IMR-90 (cell line): ENCODE data around the gene POU2F1. TPM values are rescaled to one million over a fixed set of nuclear protein-coding genes. Genes with fewer than 3 reads are reported as not detected.

Experiments used
- ATAC-seq: fragments of 200-7000 bp; cut with Tn5 transposase; 2 replicates; pipeline ENCODE4 v1.9.1; 2020; ENCODE audit warnings: low read depth, mild to moderate bottlenecking, moderate library complexity
- BruUV-seq: library from RNA; stranded (reverse); fragments of 400-500 nt; replicated peaks from 2 replicates; lab custom pipeline; 2021; lab: Mats Ljungman, UMichigan
- CTCF ChIA-PET: fragments of 300-600 bp; formaldehyde crosslinking; extraction: SDS; loops from one replicate; lab custom pipeline; 2021; ENCODE audit warnings: antibody characterized with exemption; lab: Yijun Ruan, JAX
- POLR2A ChIA-PET: fragments of 300-600 bp; sonication (Branson Sonifier 250); formaldehyde crosslinking; loops from one replicate; lab custom pipeline; 2022; ENCODE audit warnings: antibody characterized with exemption; ENCODE audit not compliant: unreplicated experiment; lab: Charles Lee
- DNase-seq: peaks from one replicate; pipeline ENCODE4 v3.0.0; 2013
- H2AFZ ChIP-seq: replicated peaks from 2 replicates; pipeline ENCODE3; 2013; ENCODE audit warnings: low read length, mild to moderate bottlenecking; ENCODE audit not compliant: poor library complexity
- H2AK5ac ChIP-seq: 2 replicates; pipeline ENCODE4 v1.6.1; 2013; ENCODE audit warnings: low read depth, low read length, inconsistent platforms
- H2AK9ac ChIP-seq: replicated peaks from 2 replicates; pipeline ENCODE3; 2013; ENCODE audit warnings: mild to moderate bottlenecking, low read depth, low read length, moderate library complexity; ENCODE audit not compliant: poor library complexity
- H2BK120ac ChIP-seq: 2 replicates; pipeline ENCODE4 v1.6.1; 2013; ENCODE audit warnings: low read depth, low read length, inconsistent platforms
- H2BK15ac ChIP-seq: 3 replicates; pipeline ENCODE4 v1.6.1; 2013; ENCODE audit warnings: low read depth, low read length, inconsistent platforms
- H2BK20ac ChIP-seq: 2 replicates; pipeline ENCODE4 v1.6.1; 2013; ENCODE audit warnings: low read depth, mild to moderate bottlenecking, inconsistent platforms, low read length, moderate library complexity
- H2BK5ac ChIP-seq: 2 replicates; pipeline ENCODE4 v1.6.1; 2013; ENCODE audit warnings: mild to moderate bottlenecking, low read depth, low read length, inconsistent platforms; ENCODE audit not compliant: poor library complexity, severe bottlenecking
- H3K14ac ChIP-seq: replicated peaks from 2 replicates; pipeline ENCODE4 v1.6.1; 2013; ENCODE audit warnings: low read depth, low read length, inconsistent platforms
- H3K18ac ChIP-seq: 2 replicates; pipeline ENCODE4 v1.6.1; 2013; ENCODE audit warnings: low read depth, low read length, control low read depth
- H3K23ac ChIP-seq: 2 replicates; pipeline ENCODE4 v1.6.1; 2013; ENCODE audit warnings: low read depth, low read length, inconsistent platforms
- H3K27ac ChIP-seq: 2 replicates; pipeline ENCODE4 v1.5.1; 2013; ENCODE audit warnings: mild to moderate bottlenecking, control low read depth, low read length; ENCODE audit not compliant: insufficient read depth
- H3K27me3 ChIP-seq: 2 replicates; pipeline ENCODE4 v1.6.1; 2013; ENCODE audit warnings: low read length; ENCODE audit not compliant: control insufficient read depth, insufficient read depth
- H3K36me3 ChIP-seq: 2 replicates; pipeline ENCODE4 v1.6.1; 2013; ENCODE audit warnings: low read length, mixed read lengths; ENCODE audit not compliant: control insufficient read depth, insufficient read depth
- H3K4ac ChIP-seq: 2 replicates; pipeline ENCODE4 v1.6.1; 2013; ENCODE audit warnings: low read depth, low read length, inconsistent platforms
- H3K4me1 ChIP-seq: 2 replicates; pipeline ENCODE4 v1.6.1; 2013; ENCODE audit warnings: low read length, mixed read lengths; ENCODE audit not compliant: control insufficient read depth, insufficient read depth
- H3K4me2 ChIP-seq: 2 replicates; pipeline ENCODE4 v1.6.1; 2013; ENCODE audit warnings: low read depth, mild to moderate bottlenecking, control low read depth, low read length, moderate library complexity
- H3K4me3 ChIP-seq: 2 replicates; pipeline ENCODE4 v1.5.1; 2013; ENCODE audit warnings: low read depth, mild to moderate bottlenecking, control low read depth, low read length, moderate library complexity; ENCODE audit not compliant: insufficient read depth
- H3K56ac ChIP-seq: 2 replicates; pipeline ENCODE4 v1.6.1; 2013; ENCODE audit warnings: low read length, inconsistent platforms; ENCODE audit not compliant: insufficient read depth; ENCODE audit errors: extremely low read depth
- H3K79me1 ChIP-seq, 2 experiments: 2 replicates each; pipeline ENCODE4 v1.6.1; 2013; ENCODE audit warnings: low read length in 2 of 2, inconsistent platforms in 1 of 2, low read depth in 1 of 2
- H3K9ac ChIP-seq: 2 replicates; pipeline ENCODE4 v1.6.1; 2013; ENCODE audit warnings: low read depth, low read length, control low read depth
- H3K9me1 ChIP-seq: 2 replicates; pipeline ENCODE4 v1.6.1; 2013; ENCODE audit warnings: low read length, inconsistent platforms; ENCODE audit not compliant: insufficient read depth
- H3K9me3 ChIP-seq: 2 replicates; pipeline ENCODE4 v1.6.1; 2013; ENCODE audit warnings: low read length; ENCODE audit not compliant: control insufficient read depth, insufficient read depth
- H4K20me1 ChIP-seq: 2 replicates; pipeline ENCODE4 v1.6.1; 2013; ENCODE audit warnings: low read length, inconsistent platforms; ENCODE audit not compliant: insufficient read depth
- H4K5ac ChIP-seq: 2 replicates; pipeline ENCODE4 v1.6.1; 2013; ENCODE audit warnings: mild to moderate bottlenecking, low read depth, low read length, control low read depth
- H4K8ac ChIP-seq, 2 experiments: 2 replicates each; pipeline ENCODE4 v1.6.1; 2013; ENCODE audit warnings: low read depth in 2 of 2, low read length in 2 of 2, control low read depth in 1 of 2, inconsistent platforms in 1 of 2
- H4K91ac ChIP-seq: 2 replicates; pipeline ENCODE4 v1.6.1; 2013; ENCODE audit warnings: low read depth, low read length, inconsistent platforms; ENCODE audit not compliant: insufficient read depth
- BHLHE40 ChIP-seq: fragments of 150-350 bp; IDR thresholded peaks from 2 replicates; pipeline ENCODE4 v1.6.1; 2016; ENCODE audit warnings: mild to moderate bottlenecking, low read depth, low read length
- FOS ChIP-seq: fragments of 150-350 bp; IDR thresholded peaks from 2 replicates; pipeline ENCODE4 v1.6.1; 2016; ENCODE audit warnings: low read depth, low read length
- MAFK ChIP-seq: IDR thresholded peaks from 2 replicates; pipeline ENCODE4 v1.6.1; 2012; ENCODE audit warnings: low read depth, low read length, improper control_type of control experiment
- MAZ ChIP-seq: IDR thresholded peaks from 2 replicates; pipeline ENCODE4 v1.6.1; 2012; ENCODE audit warnings: low read depth, mild to moderate bottlenecking, low read length, improper control_type of control experiment, moderate library complexity, borderline replicate concordance
- MXI1 ChIP-seq: IDR thresholded peaks from 2 replicates; pipeline ENCODE4 v1.6.1; 2012; ENCODE audit warnings: low read depth, mild to moderate bottlenecking, low read length, moderate library complexity, borderline replicate concordance
- NFE2L2 ChIP-seq: fragments of 150-350 bp; IDR thresholded peaks from 2 replicates; pipeline ENCODE4 v1.6.1; 2016; ENCODE audit warnings: low read depth, mild to moderate bottlenecking, low read length
- RAD21 ChIP-seq: IDR thresholded peaks from 2 replicates; pipeline ENCODE4 v1.6.1; 2012; ENCODE audit warnings: low read length, improper control_type of control experiment
- SMC3 ChIP-seq: fragments of 150-350 bp; IDR thresholded peaks from 2 replicates; pipeline ENCODE4 v1.6.1; 2016; ENCODE audit warnings: low read depth, mild to moderate bottlenecking, antibody characterized with exemption, low read length, moderate library complexity
- WGBS, 2 experiments: methylation state at CpG; one replicate each; pipeline versions ENCODE4 v1.1.5 to v1.1.7; 2013; ENCODE audit warnings: missing lambda C conversion rate in 2 of 2; ENCODE audit not compliant: insufficient read length in 1 of 2; ENCODE audit errors: extremely low coverage in 2 of 2; 5-methylcytosine and 5-hydroxymethylcytosine counted together
- dilution Hi-C: fragments of 300-500 bp; cut with HindIII; formaldehyde crosslinking; loops from one replicate; pipeline ENCODE4 v1.14.3; 2018; ENCODE audit warnings: low sequenced_read_pairs; ENCODE audit not compliant: unreplicated experiment
- in situ Hi-C: fragments of 300-500 bp; cut with MboI; formaldehyde crosslinking; loops from 3 replicates; pipeline ENCODE4 v1.14.3; 2019; ENCODE audit warnings: low sequenced_read_pairs, inconsistent platforms, mixed read lengths
- intact Hi-C: fragments of 100-400 bp; cut with micrococcal nuclease; formaldehyde crosslinking; loops from 2 replicates; pipeline ENCODE4 v1.10.0; 2022
- polyA plus RNA-seq, 3 experiments: library from polyadenylated mRNA; depleted of rRNA; stranded (reverse); fragments of >200 nt; gene quantifications; 2 replicates each; pipeline ENCODE4 v1.2.3, GENCODE V29; 2012; ENCODE audit warnings: low replicate concordance in 1 of 3
- total RNA-seq: library from RNA; depleted of rRNA; stranded (reverse); fragments of >200 nt; gene quantifications from 2 replicates; pipeline ENCODE4 v1.2.3, GENCODE V29; 2012
- TF ChIP-seq, protein P1 (sequence below): fragments of 150-350 bp; IDR thresholded peaks from 2 replicates; pipeline ENCODE4 v1.6.1; 2016; ENCODE audit warnings: low read depth, mild to moderate bottlenecking, low read length, moderate library complexity, borderline replicate concordance
- TF ChIP-seq, protein P2 (sequence below): fragments of 150-350 bp; IDR thresholded peaks from 2 replicates; pipeline ENCODE4 v1.6.1; 2017; ENCODE audit warnings: mild to moderate bottlenecking, antibody characterized with exemption, low read length, low read depth
- TF ChIP-seq, protein P3 (sequence below): conservative IDR thresholded peaks from 2 replicates; pipeline ENCODE4 v1.5.1; 2012; ENCODE audit warnings: mild to moderate bottlenecking, low read depth, low read length, improper control_type of control experiment

The POU2F1 gene
- total and polyA plus RNA-seq, 2 of the 4 experiments (the other 2 are of a cell fraction), result 1.2 to 3.4 TPM

DNA sequence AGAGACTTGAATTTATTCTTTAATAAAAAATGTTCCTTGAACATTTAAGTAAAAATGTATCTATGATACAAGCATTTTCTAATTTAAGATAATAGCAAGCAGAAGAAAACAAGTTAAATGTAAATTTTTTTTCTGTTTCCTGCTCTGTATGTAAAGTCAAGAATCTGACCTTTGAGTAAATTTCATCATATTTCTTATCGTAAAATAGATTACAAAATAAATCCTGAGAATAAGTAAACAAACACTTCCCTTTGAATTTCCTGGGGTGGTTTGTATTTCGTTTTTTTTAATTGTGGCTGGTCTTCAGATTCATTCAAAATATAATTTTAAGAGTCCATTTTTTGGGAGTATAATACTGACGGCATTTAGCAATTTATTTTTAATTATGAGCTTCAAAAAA lies 77.6 kb downstream of the POU2F1 start:
- Histone ChIP-seq H3K79me1 (peaks cover 5 to 8% of the 10 kb centered on the region in 2 experiments; a peak in 3 of 4 replicates), H3K18ac (no peak overlapping the region), H3K14ac (no peak overlapping the region), H3K27ac (no peak overlapping the region), H3K36me3 (no peaks in the 10 kb centered on the region), H2BK120ac (no peak overlapping the region), H2BK15ac (no peak overlapping the region), H3K9me1 (no peaks in the 10 kb centered on the region; the same call in 1 of the 2 replicates), H3K4ac (no peak overlapping the region), H3K4me2 (no peak overlapping the region), H3K27me3 (no peaks in the 10 kb centered on the region), H4K20me1 (no peaks in the 10 kb centered on the region), H3K4me1 (no peaks in the 10 kb centered on the region), H3K56ac (no peak overlapping the region), H2AK9ac (no peak overlapping the region), H2BK5ac (no peak overlapping the region), H2BK20ac (no peak overlapping the region), H3K9ac (no peak overlapping the region), H4K8ac (no peak overlapping the region), H3K9me3 (no peaks in the 10 kb centered on the region), H3K4me3 (no peak overlapping the region), H4K91ac (no peak overlapping the region), H4K5ac (no peak overlapping the region), H3K23ac (no peak overlapping the region), H2AFZ (no peak overlapping the region), H2AK5ac (no peak overlapping the region)
- BruUV-seq, result no TSS peak
- WGBS, 2 experiments, result no CpG with 5 or more reads among the region's 3 CpGs
- DNase-seq (no peak), ATAC-seq (no peak)
- ChIA-PET CTCF (interaction anchor here (0.7 kb wide), 1 partner anchor 8 kb away, joined by 4 read pairs; no protein-coding TSS in a partner anchor), POLR2A (interaction anchor here (0.7 kb wide), 1 partner anchor 14 kb away, joined by 3 read pairs; no protein-coding TSS in a partner anchor)
- intact Hi-C loops (no loop called here), in situ Hi-C loops (no loop called here), dilution Hi-C loops (no loop called here)
- TF ChIP-seq RAD21, result no peak
- TF ChIP-seq, protein P1, sequence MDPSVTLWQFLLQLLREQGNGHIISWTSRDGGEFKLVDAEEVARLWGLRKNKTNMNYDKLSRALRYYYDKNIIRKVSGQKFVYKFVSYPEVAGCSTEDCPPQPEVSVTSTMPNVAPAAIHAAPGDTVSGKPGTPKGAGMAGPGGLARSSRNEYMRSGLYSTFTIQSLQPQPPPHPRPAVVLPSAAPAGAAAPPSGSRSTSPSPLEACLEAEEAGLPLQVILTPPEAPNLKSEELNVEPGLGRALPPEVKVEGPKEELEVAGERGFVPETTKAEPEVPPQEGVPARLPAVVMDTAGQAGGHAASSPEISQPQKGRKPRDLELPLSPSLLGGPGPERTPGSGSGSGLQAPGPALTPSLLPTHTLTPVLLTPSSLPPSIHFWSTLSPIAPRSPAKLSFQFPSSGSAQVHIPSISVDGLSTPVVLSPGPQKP, result no peak
- TF ChIP-seq MAZ, result no peak
- no peak for TF ChIP-seq NFE2L2
- no peak for TF ChIP-seq MAFK
- TF ChIP-seq, protein P2, sequence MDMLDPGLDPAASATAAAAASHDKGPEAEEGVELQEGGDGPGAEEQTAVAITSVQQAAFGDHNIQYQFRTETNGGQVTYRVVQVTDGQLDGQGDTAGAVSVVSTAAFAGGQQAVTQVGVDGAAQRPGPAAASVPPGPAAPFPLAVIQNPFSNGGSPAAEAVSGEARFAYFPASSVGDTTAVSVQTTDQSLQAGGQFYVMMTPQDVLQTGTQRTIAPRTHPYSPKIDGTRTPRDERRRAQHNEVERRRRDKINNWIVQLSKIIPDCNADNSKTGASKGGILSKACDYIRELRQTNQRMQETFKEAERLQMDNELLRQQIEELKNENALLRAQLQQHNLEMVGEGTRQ, result no peak
- TF ChIP-seq SMC3, result no peak
- no peak for TF ChIP-seq BHLHE40
- no peak for TF ChIP-seq MXI1
- TF ChIP-seq, protein P3, sequence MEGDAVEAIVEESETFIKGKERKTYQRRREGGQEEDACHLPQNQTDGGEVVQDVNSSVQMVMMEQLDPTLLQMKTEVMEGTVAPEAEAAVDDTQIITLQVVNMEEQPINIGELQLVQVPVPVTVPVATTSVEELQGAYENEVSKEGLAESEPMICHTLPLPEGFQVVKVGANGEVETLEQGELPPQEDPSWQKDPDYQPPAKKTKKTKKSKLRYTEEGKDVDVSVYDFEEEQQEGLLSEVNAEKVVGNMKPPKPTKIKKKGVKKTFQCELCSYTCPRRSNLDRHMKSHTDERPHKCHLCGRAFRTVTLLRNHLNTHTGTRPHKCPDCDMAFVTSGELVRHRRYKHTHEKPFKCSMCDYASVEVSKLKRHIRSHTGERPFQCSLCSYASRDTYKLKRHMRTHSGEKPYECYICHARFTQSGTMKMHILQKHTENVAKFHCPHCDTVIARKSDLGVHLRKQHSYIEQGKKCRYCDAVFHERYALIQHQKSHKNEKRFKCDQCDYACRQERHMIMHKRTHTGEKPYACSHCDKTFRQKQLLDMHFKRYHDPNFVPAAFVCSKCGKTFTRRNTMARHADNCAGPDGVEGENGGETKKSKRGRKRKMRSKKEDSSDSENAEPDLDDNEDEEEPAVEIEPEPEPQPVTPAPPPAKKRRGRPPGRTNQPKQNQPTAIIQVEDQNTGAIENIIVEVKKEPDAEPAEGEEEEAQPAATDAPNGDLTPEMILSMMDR, result no peak
- no peak for TF ChIP-seq FOS
